Fibroblast of mammary gland (primary cell): ENCODE results near the gene MAN1A1.

ENCODE experiments used
- DNase-seq: peaks from one replicate; pipeline ENCODE4 v3.0.0-alpha.2; 2010; ENCODE audit warnings: low read depth
- H3K4me3 ChIP-seq: 2 replicates; pipeline ENCODE4 v1.5.1; 2011; ENCODE audit warnings: low read depth, mild to moderate bottlenecking, low read length, moderate library complexity; ENCODE audit not compliant: control insufficient read depth
- TF ChIP-seq, protein P1 (sequence below): conservative IDR thresholded peaks from 2 replicates; pipeline ENCODE4 v1.5.1; 2011; ENCODE audit warnings: low read depth, low read length, inconsistent platforms; ENCODE audit not compliant: control insufficient read depth, insufficient read depth

The MAN1A1 gene

DNA sequence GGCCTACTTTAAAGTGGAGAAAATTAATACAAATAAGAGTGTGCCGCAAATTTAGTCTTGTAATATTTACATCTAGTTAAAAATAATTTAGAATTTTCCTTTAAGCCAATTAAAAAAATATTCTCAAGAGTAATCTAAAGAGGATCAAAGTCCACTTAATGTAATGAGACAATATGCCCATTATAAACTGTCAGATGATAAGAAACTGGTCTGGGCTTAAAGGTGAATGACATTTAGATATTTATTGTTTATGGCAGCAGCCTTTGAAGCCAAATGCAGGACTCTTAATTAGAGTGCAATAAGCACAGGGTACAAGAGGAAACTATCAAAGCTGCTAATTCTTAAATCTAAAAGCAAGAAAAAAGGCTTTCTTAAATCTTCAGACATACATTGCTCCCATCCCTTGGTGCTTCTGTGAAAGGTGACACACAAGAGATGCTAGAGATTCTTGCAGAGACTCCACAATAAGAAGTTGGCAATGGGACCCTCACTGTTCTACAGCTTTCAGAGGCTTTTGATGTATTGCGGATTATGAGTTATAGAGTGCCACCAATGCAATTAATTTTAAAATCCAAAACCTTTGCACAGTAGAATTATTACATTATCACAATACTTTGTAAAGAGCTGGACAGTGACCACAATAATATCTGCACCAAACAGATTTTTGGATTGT, 116.1 kb downstream of the MAN1A1 start:
- no peak for DNase-seq
- no peak overlapping the region for H3K4me3 ChIP-seq
- TF ChIP-seq, protein P1, sequence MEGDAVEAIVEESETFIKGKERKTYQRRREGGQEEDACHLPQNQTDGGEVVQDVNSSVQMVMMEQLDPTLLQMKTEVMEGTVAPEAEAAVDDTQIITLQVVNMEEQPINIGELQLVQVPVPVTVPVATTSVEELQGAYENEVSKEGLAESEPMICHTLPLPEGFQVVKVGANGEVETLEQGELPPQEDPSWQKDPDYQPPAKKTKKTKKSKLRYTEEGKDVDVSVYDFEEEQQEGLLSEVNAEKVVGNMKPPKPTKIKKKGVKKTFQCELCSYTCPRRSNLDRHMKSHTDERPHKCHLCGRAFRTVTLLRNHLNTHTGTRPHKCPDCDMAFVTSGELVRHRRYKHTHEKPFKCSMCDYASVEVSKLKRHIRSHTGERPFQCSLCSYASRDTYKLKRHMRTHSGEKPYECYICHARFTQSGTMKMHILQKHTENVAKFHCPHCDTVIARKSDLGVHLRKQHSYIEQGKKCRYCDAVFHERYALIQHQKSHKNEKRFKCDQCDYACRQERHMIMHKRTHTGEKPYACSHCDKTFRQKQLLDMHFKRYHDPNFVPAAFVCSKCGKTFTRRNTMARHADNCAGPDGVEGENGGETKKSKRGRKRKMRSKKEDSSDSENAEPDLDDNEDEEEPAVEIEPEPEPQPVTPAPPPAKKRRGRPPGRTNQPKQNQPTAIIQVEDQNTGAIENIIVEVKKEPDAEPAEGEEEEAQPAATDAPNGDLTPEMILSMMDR: no peak

DNA sequence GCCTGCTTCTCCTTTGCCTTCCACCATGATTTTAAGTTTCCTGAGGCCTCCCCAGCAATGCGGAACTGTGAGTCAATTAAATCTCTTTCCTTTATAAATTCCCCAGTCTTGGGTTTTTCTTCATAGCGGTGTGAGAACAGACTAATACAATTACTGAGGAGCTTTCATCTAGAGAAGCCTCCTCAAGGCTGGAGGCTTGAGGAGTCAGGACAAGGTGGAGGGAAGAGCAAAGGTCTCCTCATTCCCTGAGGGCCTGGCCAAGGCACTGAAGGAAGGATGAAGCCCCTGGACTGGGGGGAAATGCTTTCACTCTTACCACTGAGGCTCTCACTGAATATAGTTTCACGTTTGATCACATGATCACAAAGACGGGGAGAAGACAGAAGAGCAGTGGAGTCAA, 118.2 kb downstream of the MAN1A1 start:
- no peak for DNase-seq
- TF ChIP-seq, protein P1: no peak
- H3K4me3 ChIP-seq: no peak overlapping the region

DNA sequence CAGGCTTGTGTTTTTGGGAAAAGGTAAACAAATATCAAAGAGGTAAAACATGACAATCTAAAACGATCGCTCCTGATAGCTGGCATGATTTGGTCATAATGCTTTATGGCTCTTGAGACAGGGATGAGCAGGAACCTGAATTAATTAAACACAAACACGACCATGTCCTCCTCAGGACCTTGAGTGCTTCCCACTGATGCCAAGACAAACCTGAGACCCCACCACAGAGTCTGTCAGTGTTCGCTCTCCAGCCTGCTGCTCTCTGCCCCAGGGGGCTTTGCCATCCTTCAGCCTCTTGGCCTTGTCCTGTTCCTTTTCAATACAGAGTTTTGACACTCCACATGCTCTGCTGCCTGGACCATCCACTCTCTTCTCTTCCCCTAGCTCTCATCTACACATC, 119.4 kb downstream of the MAN1A1 start:
- no peak overlapping the region for H3K4me3 ChIP-seq
- DNase-seq: no peak
- TF ChIP-seq, protein P1: no peak

DNA sequence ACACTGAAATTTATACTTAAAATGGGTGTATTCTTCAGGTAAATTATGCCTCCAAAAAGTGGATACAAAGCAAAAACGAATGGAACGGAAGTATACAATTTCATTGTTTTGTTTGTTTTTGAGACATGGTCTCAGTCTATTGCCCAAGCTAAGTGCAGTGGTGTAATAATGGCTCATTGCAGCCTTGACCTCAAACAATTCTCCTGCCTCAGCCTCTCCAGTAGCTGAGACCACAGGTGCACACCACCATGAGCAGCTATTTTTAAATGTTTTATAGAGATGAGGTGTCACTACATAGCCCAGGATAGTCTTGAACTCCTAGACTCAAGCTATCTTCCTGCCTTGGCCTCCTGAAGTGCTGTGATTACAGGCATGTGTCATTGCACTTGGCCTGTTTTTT, 122.2 kb downstream of the MAN1A1 start:
- TF ChIP-seq, protein P1: no peak
- no peak for DNase-seq
- H3K4me3 ChIP-seq: no peak overlapping the region

DNA sequence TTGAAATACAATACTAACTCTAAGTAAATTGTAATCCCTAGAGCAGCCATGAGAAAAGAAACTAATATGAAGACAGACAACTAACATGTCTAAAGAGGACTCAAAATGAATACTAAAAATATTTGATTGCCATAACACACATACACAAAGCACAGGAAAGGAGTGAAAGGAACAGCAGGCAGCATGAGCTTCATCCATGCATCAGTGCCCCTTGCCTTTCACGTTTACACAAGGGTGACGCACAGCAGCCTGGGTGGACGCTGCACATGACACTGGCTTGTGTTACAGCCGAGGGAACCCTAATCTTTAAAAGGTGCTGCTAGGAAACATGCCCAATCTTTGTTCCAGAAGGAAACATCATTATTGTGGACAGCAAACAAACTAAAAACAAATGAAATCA, 123.5 kb downstream of the MAN1A1 start:
- no peak for DNase-seq
- H3K4me3 ChIP-seq: no peak overlapping the region
- TF ChIP-seq, protein P1: no peak

DNA sequence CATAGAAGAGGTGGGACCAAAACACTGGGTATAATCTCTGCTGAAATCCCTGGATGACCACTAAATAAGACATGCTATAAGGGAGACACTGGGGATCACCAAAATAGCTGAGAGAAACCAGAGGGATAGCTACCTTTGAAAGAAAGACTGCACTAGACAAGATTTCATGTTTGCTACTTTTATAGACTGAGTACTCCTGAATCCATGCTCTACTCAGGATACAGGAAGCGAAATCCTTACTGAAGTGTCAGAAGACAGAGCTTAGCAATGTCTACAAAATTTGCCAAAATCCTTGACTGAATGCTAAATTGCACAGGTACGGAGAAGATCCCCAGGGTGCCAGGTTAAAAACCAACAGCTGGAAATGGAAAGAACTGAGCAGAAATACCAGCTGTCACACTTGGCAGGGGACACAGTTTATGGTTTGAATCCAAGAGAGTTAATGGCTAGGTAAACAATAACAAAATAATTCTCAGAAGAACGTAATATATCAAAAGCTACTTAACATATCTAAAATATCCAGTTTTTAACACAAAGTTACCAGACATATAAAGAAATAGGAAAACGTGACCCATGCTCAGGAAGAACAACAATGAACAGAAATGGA, 125.4 kb downstream of the MAN1A1 start:
- no peak overlapping the region for H3K4me3 ChIP-seq
- no peak for DNase-seq
- TF ChIP-seq, protein P1: no peak

DNA sequence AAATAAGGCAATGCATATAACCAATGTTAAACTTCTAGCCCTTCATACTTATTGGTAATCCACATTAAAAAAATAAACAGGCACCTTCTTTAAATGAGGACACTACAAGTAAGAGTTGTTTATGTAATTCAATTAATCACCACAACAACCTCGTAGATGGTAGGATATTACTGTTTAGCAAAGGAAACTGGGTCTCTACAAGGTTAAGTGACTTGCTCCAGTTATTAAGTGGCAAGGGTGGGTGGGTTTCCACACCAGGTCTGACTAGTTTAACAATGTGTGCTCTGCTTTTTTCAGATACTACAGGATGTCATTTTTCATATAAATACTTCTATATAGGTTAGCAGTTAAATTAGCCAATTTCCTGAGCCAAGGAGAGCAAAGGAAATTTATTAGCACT, 129.1 kb downstream of the MAN1A1 start:
- TF ChIP-seq, protein P1: no peak
- DNase-seq: no peak
- no peak overlapping the region for H3K4me3 ChIP-seq
